ENCODE measurements around the gene ARSG. TPM values are rescaled to one million over a fixed set of nuclear protein-coding genes. Genes with fewer than 3 reads are reported as not detected.

Gene ARSG
- total RNA-seq, 1 experiment from 2014 or later: 6.1 TPM

DNA sequence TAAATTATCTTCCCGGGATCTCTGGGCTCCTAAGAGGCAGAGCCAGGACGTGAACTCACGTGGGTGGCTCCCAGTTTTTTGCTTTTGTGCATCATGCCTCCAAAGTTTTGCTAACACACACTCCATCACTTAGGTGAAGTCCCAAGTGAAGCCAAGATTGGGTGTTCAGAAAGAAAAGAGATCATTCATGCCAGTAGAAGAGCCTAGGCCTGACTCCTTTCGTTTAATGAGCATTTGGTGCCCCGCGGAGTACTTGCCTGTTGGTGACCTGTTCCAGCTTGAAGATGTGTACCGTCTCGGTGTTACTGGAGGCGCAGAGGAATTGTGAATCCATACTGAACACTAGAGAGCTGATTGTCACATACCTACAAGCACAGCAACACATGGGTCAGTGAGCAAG, 141.9 kb downstream of the ARSG start:
- POLR2A ChIA-PET: no interaction called here
- DNase-seq: no peak
- Histone ChIP-seq H3K4me3 (ENCODE audit: low read depth, low read length) (no peak overlapping the region), H3K4me1 (peaks cover 4% of the 10 kb centered on the region), H3K27me3 (replicated peaks; ENCODE audit: control insufficient read depth, insufficient read depth, low read length) (no peaks in the 10 kb centered on the region), H3K36me3 (ENCODE audit: control insufficient read depth, insufficient read depth, low read length) (no peaks in the 10 kb centered on the region), H3K9me3 (no peaks in the 10 kb centered on the region)
- H3K9me3 Mint-ChIP-seq (ENCODE audit: unreplicated experiment): no peaks in the 10 kb centered on the region
- H3K36me3 Mint-ChIP-seq (ENCODE audit: insufficient read depth, unreplicated experiment): peaks cover 9% of the 10 kb centered on the region
- no peaks in the 10 kb centered on the region for H3K27me3 Mint-ChIP-seq (ENCODE audit: insufficient read depth, unreplicated experiment)
- BruUV-seq (replicated peaks): no TSS peak
- no peak for TF ChIP-seq CTCF (IDR thresholded peaks at IDR 0.05; ENCODE audit: insufficient read depth in 1 of 2, low read depth in 1 of 2, low read length in 1 of 2, severe bottlenecking in 1 of 2, unreplicated experiment in 1 of 2)
- no peak overlapping the region for H3K27ac Mint-ChIP-seq (ENCODE audit: unreplicated experiment)
- no peak overlapping the region for H3K4me3 Mint-ChIP-seq (ENCODE audit: unreplicated experiment)
- intact Hi-C loops (cut with micrococcal nuclease; ENCODE audit: unreplicated experiment): no loop called here
- H3K4me1 Mint-ChIP-seq (ENCODE audit: low read depth, unreplicated experiment): peaks cover 6% of the 10 kb centered on the region
- CTCF ChIA-PET: interaction anchor here (0.7 kb wide), 1 partner anchor 79 kb away, joined by 3 read pairs; no protein-coding TSS in a partner anchor

DNA sequence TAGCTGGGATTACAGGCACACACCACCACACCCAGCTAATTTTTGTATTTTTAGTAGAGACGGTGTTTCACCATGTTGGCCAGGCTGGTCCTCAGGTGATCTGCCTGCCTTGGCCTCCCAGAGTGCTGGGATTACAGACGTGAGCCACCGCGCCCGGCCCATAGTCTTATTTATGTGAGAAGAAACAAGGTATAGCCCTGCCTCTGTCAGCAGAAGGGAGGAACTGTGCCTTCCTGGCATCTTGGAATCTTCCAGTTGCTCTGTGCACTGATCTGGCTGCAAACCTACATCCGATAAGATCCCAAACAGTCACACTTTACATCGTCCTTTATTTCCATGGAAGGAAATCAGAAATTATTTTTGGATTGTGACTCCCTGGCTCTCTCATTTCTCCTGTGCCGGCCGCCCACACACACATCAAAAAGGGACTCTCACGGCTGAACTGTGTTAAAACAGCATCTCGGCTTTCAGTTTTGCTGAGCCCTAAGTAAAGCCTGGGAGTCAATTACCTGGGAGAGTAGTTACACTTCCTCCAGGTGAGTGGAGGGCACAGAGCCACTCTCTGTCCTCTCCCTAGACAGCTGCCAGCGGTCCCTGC, 142.7 kb downstream of the ARSG start:
- H3K9me3 ChIP-seq: no peaks in the 10 kb centered on the region
- H3K27me3 ChIP-seq (replicated peaks; ENCODE audit: control insufficient read depth, insufficient read depth, low read length): no peaks in the 10 kb centered on the region
- POLR2A ChIA-PET: no interaction called here
- no peaks in the 10 kb centered on the region for H3K36me3 ChIP-seq (ENCODE audit: control insufficient read depth, insufficient read depth, low read length)
- H3K4me1 ChIP-seq: peaks cover 8% of the 10 kb centered on the region
- H3K36me3 Mint-ChIP-seq (ENCODE audit: insufficient read depth, unreplicated experiment): peaks cover 9% of the 10 kb centered on the region
- TF ChIP-seq CTCF (IDR thresholded peaks at IDR 0.05; ENCODE audit: insufficient read depth in 1 of 2, low read depth in 1 of 2, low read length in 1 of 2, severe bottlenecking in 1 of 2, unreplicated experiment in 1 of 2): no peak
- intact Hi-C loops (cut with micrococcal nuclease; ENCODE audit: unreplicated experiment): no loop called here
- no peaks in the 10 kb centered on the region for H3K27me3 Mint-ChIP-seq (ENCODE audit: insufficient read depth, unreplicated experiment)
- H3K4me3 ChIP-seq (ENCODE audit: low read depth, low read length): no peak overlapping the region
- H3K4me1 Mint-ChIP-seq (ENCODE audit: low read depth, unreplicated experiment): peaks cover 6% of the 10 kb centered on the region
- no peak for DNase-seq
- CTCF ChIA-PET: interaction anchor here (0.7 kb wide), 1 partner anchor 187 kb away, joined by 7 read pairs; no protein-coding TSS in a partner anchor
- no peak overlapping the region for H3K27ac Mint-ChIP-seq (ENCODE audit: unreplicated experiment)
- H3K4me3 Mint-ChIP-seq (ENCODE audit: unreplicated experiment): no peak overlapping the region
- no TSS peak for BruUV-seq (replicated peaks)
- H3K9me3 Mint-ChIP-seq (ENCODE audit: unreplicated experiment): no peaks in the 10 kb centered on the region

DNA sequence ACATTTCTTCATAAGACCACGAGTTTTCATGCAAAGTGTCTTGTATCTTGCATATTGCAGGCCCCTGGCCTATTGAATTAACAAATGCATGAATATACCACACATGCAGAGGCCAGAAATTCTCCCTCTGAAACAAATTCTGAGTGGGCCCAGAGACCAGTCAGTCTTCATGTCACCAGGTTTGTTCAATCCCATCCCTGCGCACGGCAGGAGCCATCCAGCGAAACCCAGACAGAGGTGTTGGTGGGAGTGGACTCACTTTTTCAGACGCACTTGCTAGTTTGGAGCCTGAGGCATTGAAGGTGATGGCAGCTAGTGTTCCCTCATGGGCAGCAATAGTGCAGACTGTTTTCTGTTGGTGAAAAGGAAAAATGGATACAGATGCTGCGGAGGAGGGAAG, 144.1 kb downstream of the ARSG start:
- ChIA-PET CTCF (interaction anchor here (0.6 to 2.1 kb wide), 5 partner anchors 11 to 144 kb away, joined by 3 to 12 read pairs (median 6); partner anchors contain the start of genes SLC16A6 and WIPI1), POLR2A (no interaction called here)
- Histone ChIP-seq H3K36me3 (ENCODE audit: control insufficient read depth, insufficient read depth, low read length) (no peaks in the 10 kb centered on the region), H3K9me3 (no peaks in the 10 kb centered on the region), H3K4me3 (ENCODE audit: low read depth, low read length) (no peak overlapping the region), H3K4me1 (peaks cover 8% of the 10 kb centered on the region), H3K27me3 (replicated peaks; ENCODE audit: control insufficient read depth, insufficient read depth, low read length) (no peaks in the 10 kb centered on the region)
- H3K36me3 Mint-ChIP-seq (ENCODE audit: insufficient read depth, unreplicated experiment): peaks cover 9% of the 10 kb centered on the region
- BruUV-seq (replicated peaks): no TSS peak
- intact Hi-C loops (cut with micrococcal nuclease; ENCODE audit: unreplicated experiment): loop anchor here (5.0 kb wide), 1 partner anchor 188 kb away; the partner anchor contains the start of gene AMZ2
- peaks cover 6% of the 10 kb centered on the region for H3K4me1 Mint-ChIP-seq (ENCODE audit: low read depth, unreplicated experiment)
- H3K4me3 Mint-ChIP-seq (ENCODE audit: unreplicated experiment): no peak overlapping the region
- no peak for DNase-seq
- no peak for TF ChIP-seq CTCF (IDR thresholded peaks at IDR 0.05; ENCODE audit: insufficient read depth in 1 of 2, low read depth in 1 of 2, low read length in 1 of 2, severe bottlenecking in 1 of 2, unreplicated experiment in 1 of 2)
- H3K9me3 Mint-ChIP-seq (ENCODE audit: unreplicated experiment): no peaks in the 10 kb centered on the region
- no peaks in the 10 kb centered on the region for H3K27me3 Mint-ChIP-seq (ENCODE audit: insufficient read depth, unreplicated experiment)
- no peak overlapping the region for H3K27ac Mint-ChIP-seq (ENCODE audit: unreplicated experiment)

All from Caco-2 (cell line).